HuH-7.5 (cell line): ENCODE data around the gene C6orf52.

Source experiments
- DNase-seq: peaks from one replicate; pipeline ENCODE4 v3.0.0; 2011; ENCODE audit warnings: low spot score

Gene C6orf52

DNA sequence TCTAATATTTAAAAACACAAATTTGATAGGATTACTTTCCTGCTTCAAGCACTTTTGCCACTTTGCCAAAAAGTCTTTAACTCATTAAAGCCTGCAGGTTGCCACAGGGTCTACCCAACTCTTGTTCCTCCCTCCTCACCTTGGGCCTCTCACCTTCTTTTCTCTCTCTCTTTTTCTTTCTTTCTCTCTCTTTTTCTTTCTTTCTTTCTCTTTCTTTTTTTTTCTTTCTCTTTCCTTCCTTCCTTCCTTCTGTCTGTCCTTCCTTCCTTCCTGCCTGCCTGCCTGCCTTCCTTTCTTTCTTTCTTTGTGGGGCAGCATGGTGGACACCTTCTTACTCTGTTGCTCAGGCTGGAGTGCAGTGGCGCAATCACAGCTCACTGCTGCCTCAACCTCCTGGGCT is 50.2 kb downstream of the C6orf52 start:
- no peak for DNase-seq

DNA sequence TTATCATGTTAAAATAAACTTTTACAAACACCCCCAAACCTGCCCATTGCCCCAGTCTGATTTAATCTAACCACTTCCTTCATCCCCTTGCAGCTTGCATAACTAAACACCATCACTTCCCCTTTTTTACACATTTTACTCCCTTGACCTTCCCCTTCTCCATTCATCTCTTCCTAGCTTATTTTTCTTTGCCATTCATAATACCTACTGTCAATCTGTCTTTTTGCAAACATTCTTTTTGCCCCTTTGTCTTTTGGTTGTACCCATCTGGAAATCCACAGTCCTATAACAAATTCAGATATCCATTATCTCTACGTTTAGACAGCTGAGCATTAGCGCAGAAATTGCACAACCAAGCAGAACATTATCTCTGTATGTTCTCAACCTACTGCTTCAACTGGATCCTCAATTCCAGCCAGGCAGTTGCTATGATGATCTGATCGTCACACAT is 51.2 kb downstream of the C6orf52 start:
- DNase-seq = no peak

DNA sequence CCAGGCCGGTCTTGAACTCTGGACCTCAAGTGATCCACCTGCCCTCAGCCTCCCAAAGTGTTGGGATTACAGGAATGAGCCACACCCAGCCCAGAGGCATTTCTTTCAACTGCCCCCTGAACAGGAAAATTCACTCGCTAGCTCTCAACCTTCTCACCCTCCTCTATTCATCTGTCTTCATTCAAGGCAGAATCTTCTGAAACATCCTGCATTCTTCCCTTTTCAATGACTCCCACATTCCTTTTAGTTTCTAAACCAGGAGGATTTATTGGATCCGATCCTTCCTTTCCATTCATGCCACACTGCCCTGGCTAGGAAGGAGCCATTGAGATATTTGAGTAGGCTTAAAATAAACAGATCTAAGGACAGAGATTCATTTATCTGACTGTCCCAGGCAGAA is 52.9 kb downstream of the C6orf52 start:
- DNase-seq = no peak

DNA sequence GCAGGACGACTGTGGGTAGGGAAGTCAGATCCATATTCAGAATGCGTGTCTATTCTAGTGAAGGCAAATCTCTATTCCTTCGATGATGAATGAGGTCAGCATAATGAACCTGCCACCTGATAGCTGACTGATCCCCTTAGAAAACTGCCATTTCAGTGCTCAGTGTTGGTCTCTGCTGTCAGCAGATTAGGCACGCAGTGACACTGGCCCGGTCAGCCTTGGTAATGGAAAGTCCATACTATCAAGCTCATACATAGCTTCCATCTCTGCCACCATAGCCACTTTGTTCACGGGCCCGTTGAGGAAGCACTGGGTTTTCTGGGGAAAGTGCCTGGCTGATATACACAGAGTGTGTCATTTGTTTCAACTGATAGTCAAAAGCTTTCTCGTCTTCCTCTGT is 54.0 kb downstream of the C6orf52 start:
- no peak for DNase-seq

DNA sequence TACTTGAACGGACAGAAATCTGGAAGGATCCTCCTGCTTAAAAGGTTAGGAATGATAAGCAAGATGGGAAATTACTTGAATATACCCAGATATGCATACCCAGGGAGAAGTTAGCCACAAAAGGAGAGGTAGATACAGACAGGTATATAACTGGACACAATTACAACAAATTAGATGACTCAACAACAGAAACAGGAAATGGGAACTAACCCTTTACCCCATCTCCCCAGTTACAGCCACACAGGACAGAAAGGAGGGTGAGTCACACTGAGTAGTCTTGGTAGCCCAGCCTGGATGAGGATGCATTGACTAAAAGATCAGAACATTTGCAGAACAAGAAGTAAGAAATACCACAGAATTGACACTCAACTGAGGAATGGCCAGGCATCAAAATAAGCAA is 61.2 kb downstream of the C6orf52 start:
- DNase-seq = no peak

DNA sequence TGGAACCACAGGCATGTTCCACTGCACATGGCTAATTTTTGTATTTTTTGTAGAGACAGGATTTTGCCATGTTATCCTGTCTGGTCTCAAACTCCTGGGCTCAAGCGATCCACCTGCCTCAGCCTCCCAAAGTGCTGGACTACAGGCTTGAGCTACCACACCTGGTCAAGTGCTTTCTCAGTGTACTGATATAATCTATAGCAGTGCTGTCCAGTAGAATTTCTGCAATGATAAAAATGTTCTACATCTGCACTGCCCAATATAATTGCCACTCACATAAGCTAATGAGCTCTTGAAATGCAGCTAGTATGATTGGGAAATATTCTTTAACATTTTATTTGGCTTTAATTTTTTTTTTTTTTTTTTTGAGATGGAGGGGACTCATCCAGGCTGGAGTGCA is 64.2 kb downstream of the C6orf52 start:
- no peak for DNase-seq

DNA sequence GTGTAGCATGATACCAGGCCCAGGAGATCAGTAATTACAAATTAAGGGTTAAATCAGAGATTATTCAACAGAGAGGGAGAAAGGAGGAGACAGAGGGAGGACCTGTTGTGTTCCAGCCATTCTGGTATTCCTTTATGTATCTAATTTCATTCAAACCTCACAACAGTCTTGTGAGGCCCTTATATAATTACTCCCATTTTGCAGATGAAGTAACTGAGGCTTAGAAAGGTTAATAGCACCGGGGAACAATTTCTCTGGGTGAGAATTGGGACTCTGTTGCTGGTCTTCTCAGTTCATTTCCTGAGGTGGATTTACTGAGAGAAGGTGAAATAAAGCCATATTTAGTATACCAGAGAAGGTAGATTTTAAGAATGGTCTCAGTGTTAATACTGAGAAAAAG is 66.6 kb downstream of the C6orf52 start:
- no peak for DNase-seq

DNA sequence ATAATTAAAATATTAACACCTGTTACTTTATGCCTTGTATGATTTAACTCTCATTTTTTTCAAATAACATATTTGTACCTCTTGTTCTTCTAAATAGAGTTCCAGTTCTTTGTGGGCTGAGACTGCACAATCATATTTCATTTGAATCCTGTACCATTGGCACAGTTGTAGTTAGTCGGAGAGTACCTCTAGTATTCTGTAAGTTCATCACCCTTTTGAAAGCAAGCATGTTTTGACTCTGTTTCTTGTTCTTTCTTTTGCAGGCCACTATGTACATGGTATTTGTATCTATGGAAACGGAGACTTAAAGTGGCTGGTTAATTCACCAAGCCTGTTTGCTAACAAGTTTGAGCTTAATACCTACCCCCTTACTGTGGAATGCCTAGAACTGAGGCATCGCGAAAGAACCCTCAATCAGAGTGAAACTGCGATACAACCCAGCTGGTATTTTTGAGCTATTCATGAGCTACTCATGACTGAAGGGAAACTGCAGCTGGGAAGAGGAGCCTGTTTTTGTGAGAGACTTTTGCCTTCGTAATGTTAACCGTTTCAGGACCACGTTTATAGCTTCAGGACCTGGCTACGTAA is 68.2 kb downstream of the C6orf52 start:
- DNase-seq = no peak

DNA sequence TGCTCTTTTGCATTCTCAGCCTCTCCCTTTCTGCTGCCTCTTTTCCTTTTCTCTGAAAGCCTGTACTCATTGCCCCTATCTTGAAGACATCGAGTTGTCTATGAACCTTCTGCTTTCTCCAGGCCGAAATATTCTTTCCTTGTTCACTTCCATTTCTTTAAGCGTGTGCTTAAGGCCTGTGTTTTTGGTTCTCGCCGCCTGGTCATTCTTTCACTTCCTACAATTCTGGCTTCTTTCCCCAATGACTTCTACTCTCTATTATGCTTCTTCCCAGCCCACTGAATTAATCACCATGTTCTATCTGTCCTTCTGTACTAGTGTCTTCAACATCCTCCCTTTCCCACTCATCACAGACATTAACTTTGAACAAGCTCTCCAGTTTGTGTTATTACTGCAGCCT is 69.6 kb downstream of the C6orf52 start:
- DNase-seq = no peak

DNA sequence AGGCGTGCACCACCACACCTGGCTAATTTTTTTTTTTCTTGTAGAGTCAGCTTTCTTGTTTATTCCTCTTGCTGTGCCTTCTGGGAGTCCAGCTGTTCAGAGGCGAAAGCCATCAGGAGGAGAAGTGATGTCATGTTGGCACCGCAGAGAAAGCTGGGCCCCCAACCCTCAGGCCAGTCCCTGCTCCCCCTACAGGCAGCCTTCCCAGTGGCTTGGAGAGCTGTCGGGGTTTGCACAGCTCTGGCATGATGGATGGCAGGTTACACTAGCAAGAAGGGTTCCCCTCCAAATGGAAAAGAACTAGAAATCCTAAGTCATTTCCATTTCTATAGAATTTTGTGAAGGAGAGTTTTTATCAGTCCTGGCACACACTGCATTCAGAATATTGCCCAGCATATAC is 72.6 kb downstream of the C6orf52 start:
- DNase-seq = no peak
